Astrocyte of the hippocampus (primary cell): ENCODE results near the gene NFIB.
A peak's percentile ranks its signal among the peaks of the same experiment; 100 is the strongest.

Experiments
- DNase-seq: peaks from one replicate; pipeline ENCODE4 v3.0.0; 2011; ENCODE audit warnings: low read depth, low spot score

The NFIB gene

GRCh38 chr9:14111696-14112095 is 202.2 kb downstream of the NFIB start:
- DNase-seq: no peak

GRCh38 chr9:14107977-14108376 is 206.0 kb downstream of the NFIB start:
- no peak for DNase-seq

GRCh38 chr9:14107495-14107894 is 206.4 kb downstream of the NFIB start:
- DNase-seq: no peak

GRCh38 chr9:14106699-14107098 is 207.2 kb downstream of the NFIB start:
- DNase-seq: no peak

- no peak for DNase-seq
These were observed 209.4 kb downstream of the NFIB start for GRCh38 chr9:14104496-14104895.

- DNase-seq: no peak
These were observed 210.8 kb downstream of the NFIB start for GRCh38 chr9:14103115-14103514.

- DNase-seq: no peak
These were observed 214.2 kb downstream of the NFIB start for GRCh38 chr9:14099737-14100136.

- no peak for DNase-seq
These were observed 215.3 kb downstream of the NFIB start for GRCh38 chr9:14098486-14099180.

- DNase-seq: no peak
These were observed 216.1 kb downstream of the NFIB start for GRCh38 chr9:14097666-14098415.

GRCh38 chr9:14097215-14097614 is 216.7 kb downstream of the NFIB start:
- peak; percentile 57 for DNase-seq

GRCh38 chr9:14096258-14096922 is 217.6 kb downstream of the NFIB start:
- peak; percentile 94 for DNase-seq

GRCh38 chr9:14095277-14095676 is 218.7 kb downstream of the NFIB start:
- peak; percentile 6 for DNase-seq

- no peak for DNase-seq
These were observed 219.4 kb downstream of the NFIB start for GRCh38 chr9:14094491-14094890.

- DNase-seq: no peak
These were observed 221.6 kb downstream of the NFIB start for GRCh38 chr9:14092344-14092743.

- no peak for DNase-seq
These were observed 224.7 kb downstream of the NFIB start for GRCh38 chr9:14089051-14089803.

- DNase-seq: no peak
These were observed 226.4 kb downstream of the NFIB start for GRCh38 chr9:14087576-14087975.

GRCh38 chr9:14086495-14086894 is 227.4 kb downstream of the NFIB start:
- DNase-seq: no peak

- no peak for DNase-seq
These were observed 228.1 kb downstream of the NFIB start for GRCh38 chr9:14085810-14086209.

GRCh38 chr9:14084867-14085266 is 229.1 kb downstream of the NFIB start:
- no peak for DNase-seq

- DNase-seq: no peak
These were observed 230.6 kb downstream of the NFIB start for GRCh38 chr9:14083366-14083765.

- DNase-seq: no peak
These were observed 231.2 kb downstream of the NFIB start for GRCh38 chr9:14082732-14083131.

- DNase-seq: no peak
These were observed 232.2 kb downstream of the NFIB start for GRCh38 chr9:14081745-14082144.
